Activated naive CD4-positive, alpha-beta T cell treated with anti-CD3 and anti-CD28 coated beads, Interleukin-2, amount 10 ng/mL, durations not matched to agents 5 hours and 36 hours (primary cell): ENCODE results near the gene INTU. TPM values are rescaled to one million over a fixed set of nuclear protein-coding genes. Genes with fewer than 3 reads are reported as not detected.

ENCODE experiments used
- total RNA-seq, 2 experiments: library from RNA; stranded (reverse); gene quantifications; one replicate each; pipeline ENCODE4 v1.2.3, GENCODE V29; 2021

The INTU gene
- not detected for total RNA-seq

DNA sequence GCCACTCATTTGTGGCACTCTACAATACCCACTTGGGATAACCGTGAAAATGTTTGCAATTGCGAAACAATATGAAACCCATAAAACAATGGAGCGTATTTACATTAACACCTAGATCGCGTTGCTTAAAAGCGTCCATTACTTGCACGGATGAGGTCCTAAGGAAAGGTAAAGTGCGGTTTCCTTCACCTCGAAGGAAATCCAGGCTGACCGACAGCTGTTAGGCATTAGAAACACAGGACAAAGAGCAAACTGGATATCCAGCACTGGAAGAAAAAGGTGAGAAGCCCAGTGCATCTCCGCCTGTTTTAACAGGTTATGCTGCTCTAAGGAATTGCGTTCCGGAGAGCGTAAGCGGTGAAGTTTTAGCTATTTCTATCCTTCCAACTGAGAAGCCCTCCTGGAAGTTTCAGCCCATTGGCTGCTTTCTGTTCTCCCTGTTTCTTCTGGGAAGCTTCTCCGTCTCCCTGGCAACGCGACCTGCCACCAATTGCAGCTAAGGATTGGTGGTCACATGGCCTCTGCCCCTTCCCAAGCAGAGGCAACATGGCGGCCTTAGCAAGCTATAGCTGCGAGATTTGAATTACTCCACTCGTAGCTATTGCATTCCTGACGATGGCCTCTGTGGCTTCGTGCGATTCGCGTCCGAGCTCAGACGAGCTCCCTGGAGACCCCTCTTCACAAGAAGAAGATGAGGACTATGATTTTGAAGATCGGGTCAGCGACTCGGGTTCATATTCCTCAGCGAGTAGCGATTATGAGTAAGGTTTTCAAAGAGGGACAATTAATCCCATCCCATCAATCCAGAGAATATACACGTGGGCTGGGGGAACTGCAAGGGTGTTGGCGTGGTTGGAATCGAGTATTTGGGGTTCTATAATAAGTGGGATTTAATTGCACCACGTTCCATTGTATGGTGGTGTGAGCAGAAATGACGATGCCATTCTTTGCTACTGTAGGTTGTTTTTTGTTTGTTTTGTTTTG is at the start of gene INTU:
Gene INTU, plus strand, starts transcription at position 538 of the 984 bp plus-strand sequence. Its CDS starts 78 bp downstream, at position 616.

DNA sequence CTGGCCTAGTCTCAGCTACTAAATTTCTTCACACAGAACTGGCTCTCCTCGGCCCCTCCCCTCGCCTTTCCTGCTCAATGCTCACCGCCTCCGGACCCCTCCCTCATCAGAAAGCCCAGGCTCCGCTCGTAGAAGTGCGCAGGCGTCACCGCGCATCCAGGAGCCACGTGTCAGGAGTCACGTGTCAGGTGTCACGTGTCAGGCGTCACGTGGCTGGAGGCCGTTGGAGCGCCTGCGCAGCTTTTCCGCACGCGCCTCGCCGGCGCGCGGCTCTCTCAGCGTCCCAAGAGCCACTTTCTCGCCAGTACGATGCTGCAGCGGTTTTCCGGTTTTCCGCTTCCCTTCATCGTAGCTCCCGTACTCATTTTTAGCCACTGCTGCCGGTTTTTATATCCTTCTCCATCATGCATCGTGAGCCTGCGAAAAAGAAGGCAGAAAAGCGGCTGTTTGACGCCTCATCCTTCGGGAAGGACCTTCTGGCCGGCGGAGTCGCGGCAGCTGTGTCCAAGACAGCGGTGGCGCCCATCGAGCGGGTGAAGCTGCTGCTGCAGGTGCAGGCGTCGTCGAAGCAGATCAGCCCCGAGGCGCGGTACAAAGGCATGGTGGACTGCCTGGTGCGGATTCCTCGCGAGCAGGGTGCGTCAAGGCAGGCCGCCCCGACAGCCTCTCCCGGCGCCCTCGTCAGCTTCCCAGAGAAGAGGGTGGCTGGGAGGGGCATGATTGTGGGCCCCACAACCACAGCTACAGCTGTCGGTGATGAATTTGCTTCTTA is 97.6 kb downstream of the INTU start, which contains the start of gene SLC25A31:
Gene SLC25A31, plus strand, starts transcription at position 259 of the 772 bp plus-strand sequence. Its CDS starts 146 bp downstream, at position 405.

Other genes with a start within 250 kb of the INTU start
- not detected for gene SLC25A31, start 97.4 kb downstream of the INTU start, total RNA-seq
- under 1 TPM; 0.30 to 0.31 TPM for gene HSPA4L, start 149.4 kb downstream of the INTU start, total RNA-seq
- gene PLK4, start 247.9 kb downstream of the INTU start, total RNA-seq = 10 to 100 TPM; 40.1 to 40.8 TPM